Measurements from ENCODE around the gene OARD1. TPM values are rescaled to one million over a fixed set of nuclear protein-coding genes. Genes with fewer than 3 reads are reported as not detected.
A peak's percentile ranks its signal among the peaks of the same experiment; 100 is the strongest.

The OARD1 gene
- total RNA-seq, 1 donor from 2014 or later = not detected

DNA sequence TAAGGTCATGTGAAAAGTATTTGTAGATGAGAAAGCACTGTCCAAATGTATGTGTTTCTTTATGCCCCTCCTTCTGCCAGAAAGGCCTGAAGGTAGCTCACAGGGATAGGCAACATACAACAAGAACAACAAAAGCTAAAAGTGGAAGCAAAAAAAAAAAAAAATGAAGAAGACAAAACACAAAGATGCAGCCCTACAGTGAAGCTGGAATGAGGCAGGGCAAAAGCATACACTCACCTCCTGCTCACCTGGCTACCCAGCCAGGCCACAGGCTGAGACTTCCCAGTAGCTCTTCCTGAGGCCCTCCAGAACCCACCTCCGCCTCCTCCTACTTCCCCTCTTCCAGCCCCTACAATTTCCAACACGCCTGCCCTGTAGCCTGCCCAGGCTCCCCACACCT lies 35.6 kb downstream of the OARD1 start:
- Histone ChIP-seq H3K36me3 (no peaks in the 10 kb centered on the region), H3K27me3 (no peaks in the 10 kb centered on the region), H3K4me1 (no peaks in the 10 kb centered on the region), H3K27ac (no peak overlapping the region), H3K4me3 (no peak overlapping the region), H3K9me3 (no peaks in the 10 kb centered on the region)
- no peak for DNase-seq (ENCODE audit: low spot score in 2 of 2)
- intact Hi-C loops (cut with DNase I) = no loop called here
- TF ChIP-seq, protein P1, sequence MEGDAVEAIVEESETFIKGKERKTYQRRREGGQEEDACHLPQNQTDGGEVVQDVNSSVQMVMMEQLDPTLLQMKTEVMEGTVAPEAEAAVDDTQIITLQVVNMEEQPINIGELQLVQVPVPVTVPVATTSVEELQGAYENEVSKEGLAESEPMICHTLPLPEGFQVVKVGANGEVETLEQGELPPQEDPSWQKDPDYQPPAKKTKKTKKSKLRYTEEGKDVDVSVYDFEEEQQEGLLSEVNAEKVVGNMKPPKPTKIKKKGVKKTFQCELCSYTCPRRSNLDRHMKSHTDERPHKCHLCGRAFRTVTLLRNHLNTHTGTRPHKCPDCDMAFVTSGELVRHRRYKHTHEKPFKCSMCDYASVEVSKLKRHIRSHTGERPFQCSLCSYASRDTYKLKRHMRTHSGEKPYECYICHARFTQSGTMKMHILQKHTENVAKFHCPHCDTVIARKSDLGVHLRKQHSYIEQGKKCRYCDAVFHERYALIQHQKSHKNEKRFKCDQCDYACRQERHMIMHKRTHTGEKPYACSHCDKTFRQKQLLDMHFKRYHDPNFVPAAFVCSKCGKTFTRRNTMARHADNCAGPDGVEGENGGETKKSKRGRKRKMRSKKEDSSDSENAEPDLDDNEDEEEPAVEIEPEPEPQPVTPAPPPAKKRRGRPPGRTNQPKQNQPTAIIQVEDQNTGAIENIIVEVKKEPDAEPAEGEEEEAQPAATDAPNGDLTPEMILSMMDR (IDR thresholded peaks at IDR 0.05) = no peak

DNA sequence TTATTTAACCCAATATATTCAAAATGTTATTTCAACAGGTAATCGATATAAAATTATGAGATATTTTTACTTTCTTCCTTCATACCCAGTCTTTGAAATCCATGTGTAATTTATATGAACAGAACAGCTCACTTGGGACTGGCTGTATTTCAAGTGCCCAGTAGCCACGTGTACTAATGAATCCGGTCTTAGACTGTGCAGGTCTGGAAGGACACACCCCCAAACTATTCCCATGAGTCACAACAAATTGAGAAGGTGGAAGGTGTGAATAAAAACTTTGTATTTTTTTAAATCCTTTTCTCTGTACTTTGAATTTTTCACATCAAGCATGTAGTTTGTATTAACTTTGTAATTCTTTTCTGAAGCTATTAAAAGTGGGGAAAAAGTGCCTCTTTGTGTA lies 36.0 kb downstream of the OARD1 start:
- intact Hi-C loops (cut with DNase I) = no loop called here
- Histone ChIP-seq H3K36me3 (no peaks in the 10 kb centered on the region), H3K27ac (no peak overlapping the region), H3K9me3 (no peaks in the 10 kb centered on the region), H3K4me1 (no peaks in the 10 kb centered on the region), H3K4me3 (no peak overlapping the region), H3K27me3 (no peaks in the 10 kb centered on the region)
- TF ChIP-seq, protein P1 (IDR thresholded peaks at IDR 0.05) = no peak
- no peak for DNase-seq (ENCODE audit: low spot score in 2 of 2)

DNA sequence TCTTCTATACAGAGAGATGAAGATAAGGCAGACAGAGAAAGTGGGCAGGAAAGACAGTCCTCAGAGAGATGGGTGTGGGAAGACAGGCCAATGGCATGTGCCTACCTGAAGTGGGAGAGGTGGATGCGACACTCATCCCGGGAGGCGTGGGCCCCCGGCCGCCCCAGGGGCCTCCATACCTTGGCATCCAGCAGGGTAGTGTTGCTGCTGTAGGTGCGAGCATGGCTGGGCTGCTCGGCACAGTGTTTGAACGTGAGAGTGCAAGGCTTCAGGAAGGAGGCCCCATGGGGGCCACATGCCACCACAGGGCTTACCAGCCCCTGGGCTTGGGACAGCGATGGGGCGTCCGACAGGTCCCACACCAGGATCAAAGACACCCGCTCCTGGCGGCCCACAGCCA lies 38.4 kb downstream of the OARD1 start:
- H3K27me3 ChIP-seq = no peaks in the 10 kb centered on the region
- DNase-seq (ENCODE audit: low spot score in 2 of 2) = no peak
- intact Hi-C loops (cut with DNase I) = no loop called here
- TF ChIP-seq, protein P1 (IDR thresholded peaks at IDR 0.05) = no peak
- H3K4me1 ChIP-seq = peaks cover 0 to under 1% of the 10 kb centered on the region in 2 donors
- no peaks in the 10 kb centered on the region for H3K9me3 ChIP-seq
- no peak overlapping the region for H3K4me3 ChIP-seq
- H3K36me3 ChIP-seq = no peaks in the 10 kb centered on the region
- H3K27ac ChIP-seq = no peak overlapping the region

DNA sequence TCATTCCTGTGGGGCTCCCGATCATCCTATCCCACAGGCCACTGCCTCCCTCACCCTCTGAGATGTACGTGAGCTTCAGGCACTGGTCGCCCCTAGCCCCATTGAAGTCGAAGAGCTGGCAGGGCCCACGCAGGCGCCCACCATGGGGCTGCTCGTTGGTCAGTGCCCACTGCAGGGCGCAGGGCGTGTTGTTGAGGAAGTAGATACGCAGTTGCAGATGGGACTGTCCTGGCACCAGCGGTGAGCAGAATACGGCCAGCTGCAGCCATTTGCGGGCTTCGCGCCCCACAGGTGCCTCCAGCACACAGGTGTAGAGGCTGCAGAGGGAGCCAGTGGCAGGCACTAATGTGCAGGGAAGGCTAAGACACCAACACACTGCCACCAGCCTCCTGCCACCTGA lies 39.3 kb downstream of the OARD1 start:
- H3K27ac ChIP-seq = no peak overlapping the region
- no peaks in the 10 kb centered on the region for H3K9me3 ChIP-seq
- H3K4me1 ChIP-seq = peaks cover 0 to 5% of the 10 kb centered on the region in 2 donors
- H3K36me3 ChIP-seq = no peaks in the 10 kb centered on the region
- TF ChIP-seq, protein P1 (IDR thresholded peaks at IDR 0.05) = no peak
- no peaks in the 10 kb centered on the region for H3K27me3 ChIP-seq
- no peak overlapping the region for H3K4me3 ChIP-seq
- DNase-seq (ENCODE audit: low spot score in 2 of 2) = no peak
- intact Hi-C loops (cut with DNase I) = no loop called here

DNA sequence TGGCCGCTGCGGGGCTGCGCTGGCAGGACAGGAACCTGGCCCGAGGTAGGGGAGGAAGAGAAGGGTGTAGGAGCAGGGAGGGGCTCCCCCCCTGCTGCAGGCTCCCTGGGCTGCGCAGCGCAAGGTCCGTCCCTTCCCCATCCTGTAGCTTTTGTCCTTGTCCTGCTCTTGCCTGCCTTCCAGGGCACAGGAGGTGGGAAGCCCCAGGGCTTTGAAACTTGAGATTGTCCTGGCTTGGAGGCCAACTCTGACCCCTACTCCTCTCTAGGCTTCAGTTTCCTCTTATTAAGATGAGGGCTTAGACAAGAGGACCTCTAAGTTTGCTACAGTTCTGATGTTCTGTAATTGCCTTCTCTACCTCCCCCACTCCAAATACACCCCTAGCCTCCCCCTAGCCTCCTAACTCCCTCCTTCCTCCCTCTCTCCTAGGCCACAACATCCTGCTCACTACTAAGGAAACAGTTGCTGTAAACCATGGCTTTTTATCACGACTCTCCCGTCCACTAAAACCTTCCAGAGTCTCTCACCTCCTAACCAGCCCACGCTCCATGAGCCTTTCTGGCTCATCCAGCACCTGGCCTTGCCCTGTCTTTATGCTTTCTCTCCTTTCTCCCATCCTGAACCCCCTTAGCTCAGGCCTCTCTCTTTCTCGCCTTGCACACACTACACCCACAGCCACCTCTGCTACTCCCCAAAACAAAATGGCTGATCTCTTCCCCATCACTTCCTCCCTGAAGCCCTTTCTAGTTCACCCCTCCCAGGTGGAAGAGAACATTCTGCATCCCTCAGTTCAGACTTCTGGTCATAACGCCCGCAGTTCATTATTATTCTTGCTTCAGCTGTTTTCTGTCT lies 43.4 kb downstream of the OARD1 start:
- no peaks in the 10 kb centered on the region for H3K36me3 ChIP-seq
- peak overlapping the region; percentile 42 to 56 for H3K27ac ChIP-seq
- H3K9me3 ChIP-seq = no peaks in the 10 kb centered on the region
- H3K27me3 ChIP-seq = no peaks in the 10 kb centered on the region
- intact Hi-C loops (cut with DNase I) = loop anchor here (1.0 to 5.0 kb wide), 5 partner anchors 22 to 1681 kb away; no protein-coding TSS in a partner anchor
- TF ChIP-seq, protein P1 (IDR thresholded peaks at IDR 0.05) = no peak
- no peak for DNase-seq (ENCODE audit: low spot score in 2 of 2)
- H3K4me3 ChIP-seq = peak overlapping the region; percentile 42 to 69
- H3K4me1 ChIP-seq = peaks cover 0 to 12% of the 10 kb centered on the region in 2 donors
